Measurements from ENCODE around the gene SLC4A1.

DNA sequence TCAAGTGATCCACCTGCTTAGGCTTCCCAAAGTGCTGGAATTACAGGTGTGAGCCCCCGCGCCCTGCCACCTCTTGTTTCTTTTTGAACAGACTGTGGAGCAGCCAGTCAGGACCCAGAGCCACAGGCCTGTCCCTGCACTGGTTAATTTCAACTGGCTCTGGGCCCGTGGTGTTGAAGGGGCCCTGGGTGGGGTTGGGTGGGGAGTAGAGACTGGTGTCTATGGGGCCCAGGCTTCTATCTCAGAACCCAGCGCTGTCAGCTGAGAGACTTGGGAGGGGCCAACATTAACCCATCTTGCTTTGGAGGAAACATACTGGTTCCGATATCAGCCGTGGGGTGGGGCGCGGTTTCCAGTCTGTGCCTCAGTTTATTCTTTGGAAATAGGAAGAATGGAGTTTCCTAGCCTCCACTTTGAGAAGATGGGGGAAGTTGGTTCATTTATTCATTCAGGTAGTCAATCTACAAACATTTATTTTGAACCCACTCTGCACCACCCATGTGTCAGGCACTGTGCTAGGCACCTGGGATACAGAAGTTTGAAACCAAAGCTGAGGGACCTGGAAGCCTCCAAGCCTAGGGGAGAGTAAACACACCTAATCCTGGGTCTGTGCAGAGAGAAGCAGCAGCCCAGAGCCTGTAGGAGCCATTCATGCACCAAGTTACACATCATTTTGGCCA, 15.5 kb upstream of the SLC4A1 start:
- TF ChIP-seq EZH2 (IDR thresholded peaks at IDR 0.05; ENCODE audit: borderline replicate concordance, low read length) (no peak), CTCF (conservative IDR thresholded peaks at IDR 0.05 in 1 of 2, IDR thresholded peaks at IDR 0.05 in 1 of 2; ENCODE audit: extremely low read depth in 1 of 2, insufficient read depth in 1 of 2, low read depth in 1 of 2, low read length in 2 of 2) (no peak)
